HL-60 (cell line): ENCODE measurements around the gene HIPK2.

ENCODE experiments used
- CTCF ChIP-seq: IDR thresholded peaks from one replicate; pipeline ENCODE4 v1.5.1; 2011; ENCODE audit warnings: low read length, control low read depth, inconsistent platforms; ENCODE audit not compliant: insufficient read depth
- REST ChIP-seq: IDR thresholded peaks from 2 replicates; pipeline ENCODE4 v1.6.1; 2012; ENCODE audit warnings: low read depth; ENCODE audit not compliant: insufficient replicate concordance

- TF ChIP-seq CTCF (no peak), REST (no peak)
Measured at GRCh38 chr7:139695588-139695987, 82.2 kb downstream of the HIPK2 start.
